GM18870 (cell line): ENCODE data around the gene BCKDHB.

Experiments used
- ATAC-seq: cut with Tn5 transposase; IDR thresholded peaks from one replicate; pipeline ENCODE4 v1.9.1; 2021; ENCODE audit warnings: moderate library complexity; ENCODE audit not compliant: unreplicated experiment

Gene BCKDHB

GRCh38 chr6:80325742-80326141 lies 219.3 kb downstream of the BCKDHB start:
- no peak for ATAC-seq

GRCh38 chr6:80328652-80329051 lies 222.2 kb downstream of the BCKDHB start:
- no peak for ATAC-seq

- no peak for ATAC-seq
These were observed 223.0 kb downstream of the BCKDHB start for GRCh38 chr6:80329496-80329895.

- ATAC-seq, result no peak
These were observed 224.5 kb downstream of the BCKDHB start for GRCh38 chr6:80330961-80331360.

- no peak for ATAC-seq
These were observed 225.1 kb downstream of the BCKDHB start for GRCh38 chr6:80331522-80331921.

- no peak for ATAC-seq
These were observed 225.5 kb downstream of the BCKDHB start for GRCh38 chr6:80331974-80332373.

GRCh38 chr6:80333342-80333741 lies 226.9 kb downstream of the BCKDHB start:
- ATAC-seq, result no peak

- no peak for ATAC-seq
These were observed 228.7 kb downstream of the BCKDHB start for GRCh38 chr6:80335121-80335531.

- ATAC-seq, result no peak
These were observed 230.4 kb downstream of the BCKDHB start for GRCh38 chr6:80336911-80337310.

DNA sequence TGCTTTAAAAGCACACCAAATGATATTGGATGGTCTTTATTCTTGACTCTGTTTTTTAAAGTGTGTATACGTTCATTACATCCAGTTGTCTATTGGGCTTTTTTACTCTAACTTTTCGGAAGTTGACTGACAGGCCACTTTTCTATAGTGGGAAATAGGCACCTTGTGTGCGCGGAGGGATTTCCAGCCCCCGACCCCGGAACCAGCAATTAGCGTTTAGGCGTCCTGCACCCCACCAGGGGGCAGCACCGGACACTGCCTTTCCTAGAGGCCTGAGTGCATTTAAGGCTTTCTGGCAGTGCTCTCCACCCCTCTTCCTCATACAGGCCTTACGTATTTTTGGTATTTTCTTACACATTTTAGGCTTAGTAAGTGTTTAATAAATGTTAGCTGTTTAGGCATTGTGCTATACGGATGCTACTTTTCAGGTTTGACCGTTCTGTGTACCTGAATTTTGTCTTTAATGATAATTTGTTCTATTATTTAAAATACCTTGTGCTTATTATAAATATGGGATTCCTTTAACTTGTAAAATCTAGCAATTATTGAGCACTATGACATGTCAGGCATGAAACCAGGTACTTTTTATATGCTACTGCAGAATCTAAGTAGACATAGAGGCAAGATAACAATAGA lies 231.8 kb downstream of the BCKDHB start:
- peak; percentile 76 for ATAC-seq

GRCh38 chr6:80339421-80339820 lies 232.9 kb downstream of the BCKDHB start:
- no peak for ATAC-seq

- no peak for ATAC-seq
These were observed 233.8 kb downstream of the BCKDHB start for GRCh38 chr6:80340280-80340679.

GRCh38 chr6:80340686-80341085 lies 234.2 kb downstream of the BCKDHB start:
- no peak for ATAC-seq

DNA sequence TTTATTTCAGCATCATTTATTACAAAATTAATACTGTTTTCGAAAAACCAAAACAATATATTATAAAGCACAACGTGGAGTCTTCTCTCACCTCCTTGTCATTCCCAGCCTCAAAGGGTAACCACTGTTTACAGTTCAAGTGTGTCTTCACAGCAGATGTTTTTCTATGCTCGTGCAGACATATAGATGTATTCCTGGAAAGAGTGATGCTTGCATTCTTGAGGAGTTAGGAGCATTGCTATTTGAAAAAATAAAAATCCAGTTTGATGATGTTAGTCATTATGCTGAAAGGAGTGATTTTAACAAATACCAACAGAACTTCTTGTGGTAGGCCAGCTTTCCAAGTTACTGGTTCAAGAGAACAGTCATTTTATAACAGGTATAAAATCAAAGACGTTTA lies 234.9 kb downstream of the BCKDHB start:
- ATAC-seq, result no peak

- ATAC-seq, result no peak
These were observed 237.0 kb downstream of the BCKDHB start for GRCh38 chr6:80343511-80343910.

DNA sequence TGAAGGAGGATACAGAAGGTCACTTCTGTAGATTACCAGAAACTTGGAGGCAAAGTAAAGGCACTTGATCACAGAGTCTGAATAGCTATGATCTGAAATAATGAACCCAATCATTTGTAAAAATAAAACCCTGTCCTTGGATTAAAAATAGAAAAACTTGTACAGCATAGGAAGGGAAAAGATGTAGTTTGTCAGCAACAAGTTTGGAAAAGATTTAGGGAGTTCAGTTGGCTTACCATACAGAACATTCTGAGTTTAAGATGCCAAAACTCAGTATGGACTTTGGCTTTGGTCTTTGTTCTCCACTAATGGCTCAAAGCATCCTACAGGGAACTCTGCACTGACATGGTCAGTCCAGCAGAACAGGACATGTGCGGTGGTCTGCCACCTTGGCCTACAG lies 240.6 kb downstream of the BCKDHB start:
- ATAC-seq, result no peak

DNA sequence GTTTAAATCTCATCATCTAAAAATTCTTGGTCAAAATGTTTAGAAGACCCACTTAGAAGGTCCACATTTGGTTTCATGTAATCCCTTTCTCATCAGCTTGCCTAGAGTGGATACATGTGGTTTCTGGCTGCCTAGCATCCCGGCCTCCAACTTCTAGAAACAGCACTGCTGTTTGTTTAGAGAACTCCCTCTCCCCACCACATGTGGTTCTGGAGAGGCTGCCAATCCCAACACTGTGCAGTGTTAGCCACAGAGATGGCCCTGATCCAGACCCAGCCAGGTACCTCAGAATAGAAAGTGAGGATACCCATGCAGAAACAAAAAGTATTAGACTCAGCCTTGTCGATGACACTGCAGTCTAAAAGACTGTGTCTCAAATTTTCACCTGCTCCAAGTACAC lies 241.8 kb downstream of the BCKDHB start:
- no peak for ATAC-seq

- no peak for ATAC-seq
These were observed 249.5 kb downstream of the BCKDHB start for GRCh38 chr6:80356000-80356399.

- no peak for ATAC-seq
These were observed 250.1 kb downstream of the BCKDHB start for GRCh38 chr6:80356545-80356944.

- ATAC-seq, result no peak
These were observed 250.6 kb downstream of the BCKDHB start for GRCh38 chr6:80357081-80357480.

GRCh38 chr6:80357674-80358073 lies 251.2 kb downstream of the BCKDHB start:
- ATAC-seq, result no peak

- ATAC-seq, result no peak
These were observed 257.1 kb downstream of the BCKDHB start for GRCh38 chr6:80363501-80364122.

DNA sequence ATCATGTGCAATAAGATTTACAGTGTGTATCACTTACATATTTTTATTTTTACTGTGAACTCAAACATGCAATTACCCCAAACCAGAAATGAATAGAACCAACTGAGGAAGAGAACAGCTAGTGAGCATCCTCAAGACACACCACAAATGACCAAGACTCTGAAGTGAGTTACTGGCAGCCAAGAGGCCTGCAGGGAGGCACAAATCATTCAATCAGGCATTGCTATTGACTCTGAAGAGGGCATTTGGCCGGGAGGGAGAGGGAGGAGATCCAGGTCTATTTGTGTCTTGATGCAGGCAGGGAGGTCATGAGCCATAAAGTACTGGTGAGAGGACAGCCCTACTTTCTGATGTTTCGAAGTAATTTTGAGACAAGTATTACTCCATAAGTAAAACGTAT lies 257.7 kb downstream of the BCKDHB start:
- no peak for ATAC-seq
